Neural cell (in vitro differentiated cells): ENCODE data around the gene KRT6A. TPM values are rescaled to one million over a fixed set of nuclear protein-coding genes. Genes with fewer than 3 reads are reported as not detected.

Source experiments
- H2AFZ ChIP-seq: fragments of 200-600, 300-800 bp; sonication (generic), shearing (Covaris generic); 2 replicates; pipeline ENCODE4 v1.6.0; 2014; ENCODE audit warnings: low read depth, mild to moderate bottlenecking, antibody characterized with exemption, low read length, moderate library complexity
- H3F3A ChIP-seq: fragments of 200-600 bp; shearing (Covaris generic); 2 replicates; pipeline ENCODE4 v1.6.1; 2016; ENCODE audit warnings: mild to moderate bottlenecking, moderate library complexity, mixed read lengths, antibody characterized with exemption, low read length; ENCODE audit not compliant: insufficient read depth, poor library complexity, severe bottlenecking
- H3K27ac ChIP-seq: fragments of 200-600, 300-800 bp; sonication (generic), shearing (Covaris generic); 2 replicates; pipeline ENCODE4 v1.5.1; 2014; ENCODE audit warnings: mild to moderate bottlenecking, low read length, moderate library complexity
- H3K27me3 ChIP-seq: fragments of 300-800, 200-600 bp; sonication (generic), shearing (Covaris generic); 2 replicates; pipeline ENCODE4 v1.6.0; 2014; ENCODE audit warnings: mild to moderate bottlenecking, low read depth, low read length, moderate library complexity; ENCODE audit not compliant: insufficient read depth
- H3K36me3 ChIP-seq: fragments of 300-800, 200-600 bp; sonication (generic), shearing (Covaris generic); 2 replicates; pipeline ENCODE4 v1.5.1; 2014; ENCODE audit warnings: mild to moderate bottlenecking, antibody characterized with exemption, low read length, moderate library complexity; ENCODE audit not compliant: insufficient read depth
- H3K4me2 ChIP-seq: fragments of 300-800, 200-600 bp; sonication (generic), shearing (Covaris generic); 2 replicates; pipeline ENCODE4 v1.6.0; 2014; ENCODE audit warnings: mild to moderate bottlenecking, low read length
- H3K4me3 ChIP-seq: fragments of 300-800, 200-600 bp; sonication (generic), shearing (Covaris generic); 2 replicates; pipeline ENCODE4 v1.5.1; 2014; ENCODE audit warnings: mild to moderate bottlenecking, low read length, moderate library complexity
- H3K79me2 ChIP-seq: fragments of 200-600 bp; shearing (Covaris generic); replicated peaks from 2 replicates; pipeline ENCODE4 v1.6.0; 2014; ENCODE audit warnings: mild to moderate bottlenecking, low read length, moderate library complexity; ENCODE audit not compliant: insufficient read depth
- H3K9ac ChIP-seq: fragments of 300-800, 200-600 bp; sonication (generic), shearing (Covaris generic); 2 replicates; pipeline ENCODE4 v1.6.1; 2016; ENCODE audit warnings: mild to moderate bottlenecking, low read length, mixed read lengths
- H3K9me2 ChIP-seq: fragments of 200-600 bp; shearing (Covaris generic); 2 replicates; pipeline ENCODE4 v1.6.1; 2016; ENCODE audit warnings: mild to moderate bottlenecking, low read length, mixed read lengths; ENCODE audit not compliant: insufficient read depth
- H3K9me3 ChIP-seq: fragments of 200-600, 300-800 bp; sonication (generic), shearing (Covaris generic); 2 replicates; pipeline ENCODE4 v1.6.1; 2016; ENCODE audit warnings: mild to moderate bottlenecking, mixed run types, low read length, moderate library complexity, mixed read lengths
- H4K20me1 ChIP-seq: fragments of 200-600 bp; shearing (Covaris generic); 2 replicates; pipeline ENCODE4 v1.6.1; 2016; ENCODE audit warnings: mild to moderate bottlenecking, mixed run types; ENCODE audit not compliant: insufficient read depth
- EP300 ChIP-seq: fragments of 450-650 bp; conservative IDR thresholded peaks from 2 replicates; pipeline ENCODE4 v1.6.1; 2014; ENCODE audit warnings: antibody characterized with exemption, mild to moderate bottlenecking, moderate library complexity; ENCODE audit not compliant: poor library complexity, severe bottlenecking
- EZH2 ChIP-seq: fragments of 200-600, 300-800 bp; shearing (Covaris generic), sonication (generic); IDR thresholded peaks from 2 replicates; pipeline ENCODE4 v1.6.1; 2014; ENCODE audit warnings: antibody characterized with exemption, low read length, borderline replicate concordance, mild to moderate bottlenecking; ENCODE audit not compliant: insufficient read depth, poor library complexity, severe bottlenecking
- MXI1 ChIP-seq: fragments of 450-650 bp; conservative IDR thresholded peaks from 2 replicates; pipeline ENCODE4 v1.6.1; 2014; ENCODE audit warnings: antibody characterized with exemption, mild to moderate bottlenecking; ENCODE audit not compliant: poor library complexity, severe bottlenecking
- POLR2AphosphoS5 ChIP-seq: IDR thresholded peaks from 2 replicates; pipeline ENCODE4 v1.6.1; 2012
- RAD21 ChIP-seq: fragments of 450-650 bp; conservative IDR thresholded peaks from 2 replicates; pipeline ENCODE4 v1.6.1; 2014; ENCODE audit warnings: antibody characterized with exemption, mild to moderate bottlenecking, moderate library complexity
- SMC3 ChIP-seq: fragments of 450-650 bp; conservative IDR thresholded peaks from 2 replicates; pipeline ENCODE4 v1.6.1; 2014; ENCODE audit warnings: antibody characterized with exemption, mild to moderate bottlenecking, moderate library complexity; ENCODE audit not compliant: poor library complexity
- TAF1 ChIP-seq: IDR thresholded peaks from 2 replicates; pipeline ENCODE4 v1.6.1; 2012; ENCODE audit warnings: low read depth
- polyA plus RNA-seq: library from polyadenylated mRNA; depleted of rRNA; stranded (reverse); fragments of >200 nt; gene quantifications from 2 replicates; pipeline ENCODE4 v1.2.3, GENCODE V29; 2014
- TF ChIP-seq, protein P1 (sequence below): IDR thresholded peaks from 2 replicates; pipeline ENCODE4 v1.6.1; 2012; ENCODE audit warnings: borderline replicate concordance
- TF ChIP-seq, protein P2 (sequence below): fragments of 450-650 bp; IDR thresholded peaks from 2 replicates; pipeline ENCODE4 v1.5.1; 2014; ENCODE audit warnings: antibody characterized with exemption, mild to moderate bottlenecking, moderate library complexity; ENCODE audit not compliant: poor library complexity, severe bottlenecking

The KRT6A gene
- polyA plus RNA-seq, 1 donor from 2014 or later: not detected

DNA sequence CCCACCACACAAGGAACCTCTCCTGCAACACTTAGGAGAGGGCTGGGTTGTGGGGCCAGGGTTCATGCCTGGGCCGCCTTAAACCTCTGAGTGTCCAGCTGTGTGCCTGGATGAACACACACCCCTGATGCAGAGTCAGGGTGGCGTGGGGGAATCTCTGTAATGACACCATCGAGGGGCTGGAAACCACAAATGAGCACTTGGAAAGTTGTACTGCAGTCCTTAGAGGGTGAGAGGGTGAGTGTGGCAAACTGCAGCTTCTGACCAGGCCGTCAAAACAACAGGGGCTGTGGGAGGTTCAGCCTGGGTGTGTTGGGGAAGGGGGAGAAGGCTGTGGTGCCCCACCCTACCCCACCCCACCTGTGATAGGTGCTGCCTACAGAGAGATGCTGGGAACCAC lies 39.6 kb upstream of the KRT6A start:
- TF ChIP-seq, protein P1, sequence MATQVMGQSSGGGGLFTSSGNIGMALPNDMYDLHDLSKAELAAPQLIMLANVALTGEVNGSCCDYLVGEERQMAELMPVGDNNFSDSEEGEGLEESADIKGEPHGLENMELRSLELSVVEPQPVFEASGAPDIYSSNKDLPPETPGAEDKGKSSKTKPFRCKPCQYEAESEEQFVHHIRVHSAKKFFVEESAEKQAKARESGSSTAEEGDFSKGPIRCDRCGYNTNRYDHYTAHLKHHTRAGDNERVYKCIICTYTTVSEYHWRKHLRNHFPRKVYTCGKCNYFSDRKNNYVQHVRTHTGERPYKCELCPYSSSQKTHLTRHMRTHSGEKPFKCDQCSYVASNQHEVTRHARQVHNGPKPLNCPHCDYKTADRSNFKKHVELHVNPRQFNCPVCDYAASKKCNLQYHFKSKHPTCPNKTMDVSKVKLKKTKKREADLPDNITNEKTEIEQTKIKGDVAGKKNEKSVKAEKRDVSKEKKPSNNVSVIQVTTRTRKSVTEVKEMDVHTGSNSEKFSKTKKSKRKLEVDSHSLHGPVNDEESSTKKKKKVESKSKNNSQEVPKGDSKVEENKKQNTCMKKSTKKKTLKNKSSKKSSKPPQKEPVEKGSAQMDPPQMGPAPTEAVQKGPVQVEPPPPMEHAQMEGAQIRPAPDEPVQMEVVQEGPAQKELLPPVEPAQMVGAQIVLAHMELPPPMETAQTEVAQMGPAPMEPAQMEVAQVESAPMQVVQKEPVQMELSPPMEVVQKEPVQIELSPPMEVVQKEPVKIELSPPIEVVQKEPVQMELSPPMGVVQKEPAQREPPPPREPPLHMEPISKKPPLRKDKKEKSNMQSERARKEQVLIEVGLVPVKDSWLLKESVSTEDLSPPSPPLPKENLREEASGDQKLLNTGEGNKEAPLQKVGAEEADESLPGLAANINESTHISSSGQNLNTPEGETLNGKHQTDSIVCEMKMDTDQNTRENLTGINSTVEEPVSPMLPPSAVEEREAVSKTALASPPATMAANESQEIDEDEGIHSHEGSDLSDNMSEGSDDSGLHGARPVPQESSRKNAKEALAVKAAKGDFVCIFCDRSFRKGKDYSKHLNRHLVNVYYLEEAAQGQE: no peak
- TF ChIP-seq MXI1: no peak
- TF ChIP-seq SMC3: no peak
- TF ChIP-seq, protein P2, sequence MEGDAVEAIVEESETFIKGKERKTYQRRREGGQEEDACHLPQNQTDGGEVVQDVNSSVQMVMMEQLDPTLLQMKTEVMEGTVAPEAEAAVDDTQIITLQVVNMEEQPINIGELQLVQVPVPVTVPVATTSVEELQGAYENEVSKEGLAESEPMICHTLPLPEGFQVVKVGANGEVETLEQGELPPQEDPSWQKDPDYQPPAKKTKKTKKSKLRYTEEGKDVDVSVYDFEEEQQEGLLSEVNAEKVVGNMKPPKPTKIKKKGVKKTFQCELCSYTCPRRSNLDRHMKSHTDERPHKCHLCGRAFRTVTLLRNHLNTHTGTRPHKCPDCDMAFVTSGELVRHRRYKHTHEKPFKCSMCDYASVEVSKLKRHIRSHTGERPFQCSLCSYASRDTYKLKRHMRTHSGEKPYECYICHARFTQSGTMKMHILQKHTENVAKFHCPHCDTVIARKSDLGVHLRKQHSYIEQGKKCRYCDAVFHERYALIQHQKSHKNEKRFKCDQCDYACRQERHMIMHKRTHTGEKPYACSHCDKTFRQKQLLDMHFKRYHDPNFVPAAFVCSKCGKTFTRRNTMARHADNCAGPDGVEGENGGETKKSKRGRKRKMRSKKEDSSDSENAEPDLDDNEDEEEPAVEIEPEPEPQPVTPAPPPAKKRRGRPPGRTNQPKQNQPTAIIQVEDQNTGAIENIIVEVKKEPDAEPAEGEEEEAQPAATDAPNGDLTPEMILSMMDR: no peak
- no peak for TF ChIP-seq EP300
- no peak for TF ChIP-seq EZH2
- TF ChIP-seq TAF1: no peak
- TF ChIP-seq POLR2AphosphoS5: no peak
- no peak overlapping the region for H3K4me2 ChIP-seq

DNA sequence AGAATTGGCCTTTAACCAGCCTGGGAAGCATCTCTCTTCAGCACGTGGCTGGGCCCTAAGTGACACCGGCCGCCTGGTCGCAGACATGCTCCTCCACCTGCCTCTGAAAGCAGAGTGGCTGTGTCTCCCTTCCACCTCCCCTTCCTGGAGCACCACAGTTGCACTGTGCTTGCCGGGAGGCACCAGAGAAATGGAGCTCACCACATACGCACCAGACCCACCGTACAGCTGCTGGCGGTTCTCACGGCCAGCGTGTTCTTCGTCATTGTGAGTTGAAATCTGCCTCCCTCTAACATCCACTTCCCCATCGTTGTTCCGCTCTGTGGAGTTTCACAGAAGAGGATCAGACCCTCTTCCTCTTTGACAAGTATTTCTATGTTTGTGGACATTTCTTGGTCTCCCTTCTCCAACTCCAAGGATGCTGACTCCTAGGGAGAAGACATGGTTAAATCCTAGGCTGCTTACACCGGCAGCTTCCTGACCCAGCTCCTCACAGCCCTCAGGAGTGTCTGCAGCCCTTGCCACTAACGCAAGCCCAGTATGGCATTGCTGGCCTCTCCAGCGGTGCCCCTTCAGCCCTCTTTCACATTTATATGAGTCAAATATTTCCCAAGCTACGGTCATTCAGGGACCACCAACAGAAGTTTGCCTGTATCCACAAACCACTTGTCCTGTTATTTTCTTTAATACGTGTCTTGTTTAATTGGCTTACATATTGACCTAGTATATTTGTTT lies 38.7 kb upstream of the KRT6A start:
- TF ChIP-seq, protein P2: no peak
- no peak for TF ChIP-seq POLR2AphosphoS5
- no peak for TF ChIP-seq TAF1
- TF ChIP-seq EZH2: no peak
- TF ChIP-seq RAD21: no peak
- no peak for TF ChIP-seq SMC3
- TF ChIP-seq MXI1: no peak
- no peak overlapping the region for H3K4me3 ChIP-seq
- no peaks in the 10 kb centered on the region for H3K79me2 ChIP-seq

More for the DNA sequence above, 39.6 kb upstream of the KRT6A start:
- Histone ChIP-seq H3F3A (no peaks in the 10 kb centered on the region), H2AFZ (no peak overlapping the region), H4K20me1 (no peaks in the 10 kb centered on the region), H3K9me2 (no peaks in the 10 kb centered on the region), H3K36me3 (no peaks in the 10 kb centered on the region), H3K9me3 (no peaks in the 10 kb centered on the region), H3K9ac (no peak overlapping the region), H3K4me3 (no peak overlapping the region), H3K79me2 (no peaks in the 10 kb centered on the region), H3K27ac (no peak overlapping the region), H3K27me3 (no peaks in the 10 kb centered on the region)

More for the DNA sequence above, 38.7 kb upstream of the KRT6A start:
- Histone ChIP-seq H3K27ac (no peak overlapping the region), H3K9me2 (no peaks in the 10 kb centered on the region), H3K9me3 (no peaks in the 10 kb centered on the region), H4K20me1 (no peaks in the 10 kb centered on the region), H3K4me2 (no peak overlapping the region), H3K27me3 (no peaks in the 10 kb centered on the region), H2AFZ (no peak overlapping the region), H3K9ac (no peak overlapping the region), H3F3A (no peaks in the 10 kb centered on the region), H3K36me3 (no peaks in the 10 kb centered on the region)
